ENCODE data around the gene TPPP.

The TPPP gene

GRCh38 chr5:668283-668995, 24.7 kb downstream of the TPPP start:
- Histone ChIP-seq H3K4me3 (no peak overlapping the region), H3K27ac (no peak overlapping the region)

GRCh38 chr5:666816-667498, 26.2 kb downstream of the TPPP start:
- H3K27ac ChIP-seq = no peak overlapping the region
- H3K4me3 ChIP-seq = no peak overlapping the region

- Histone ChIP-seq H3K27ac (no peak overlapping the region), H3K4me3 (no peak overlapping the region)
These were observed 27.0 kb downstream of the TPPP start for GRCh38 chr5:665956-666711.

GRCh38 chr5:665541-665955, 27.6 kb downstream of the TPPP start:
- H3K4me3 ChIP-seq = no peak overlapping the region
- no peak overlapping the region for H3K27ac ChIP-seq

GRCh38 chr5:664994-665360, 28.2 kb downstream of the TPPP start:
- Histone ChIP-seq H3K4me3 (no peak overlapping the region), H3K27ac (no peak overlapping the region)

GRCh38 chr5:664343-664993, 28.7 kb downstream of the TPPP start:
- H3K27ac ChIP-seq = no peak overlapping the region
- H3K4me3 ChIP-seq = no peak overlapping the region

- Histone ChIP-seq H3K27ac (no peak overlapping the region), H3K4me3 (no peak overlapping the region)
These were observed 29.5 kb downstream of the TPPP start for GRCh38 chr5:663436-664342.

GRCh38 chr5:662751-663435, 30.3 kb downstream of the TPPP start:
- no peak overlapping the region for H3K4me3 ChIP-seq
- H3K27ac ChIP-seq = no peak overlapping the region

- no peak overlapping the region for H3K4me3 ChIP-seq
- H3K27ac ChIP-seq = no peak overlapping the region
These were observed 31.0 kb downstream of the TPPP start for GRCh38 chr5:661891-662750.

GRCh38 chr5:660491-661030, 32.6 kb downstream of the TPPP start:
- Histone ChIP-seq H3K4me3 (no peak overlapping the region), H3K27ac (no peak overlapping the region)

- Histone ChIP-seq H3K27ac (no peak overlapping the region), H3K4me3 (no peak overlapping the region)
These were observed 33.5 kb downstream of the TPPP start for GRCh38 chr5:659496-660263.

- no peak overlapping the region for H3K4me3 ChIP-seq
- H3K27ac ChIP-seq = no peak overlapping the region
These were observed 35.0 kb downstream of the TPPP start for GRCh38 chr5:658103-658502.

GRCh38 chr5:657570-657969, 35.6 kb downstream of the TPPP start:
- no peak overlapping the region for H3K4me3 ChIP-seq
- no peak overlapping the region for H3K27ac ChIP-seq

- no peak overlapping the region for H3K27ac ChIP-seq
- H3K4me3 ChIP-seq = no peak overlapping the region
These were observed 37.7 kb downstream of the TPPP start for GRCh38 chr5:655406-655805.

GRCh38 chr5:654071-654778, 38.9 kb downstream of the TPPP start:
- Histone ChIP-seq H3K4me3 (no peak overlapping the region), H3K27ac (no peak overlapping the region)

GRCh38 chr5:652773-653350, 40.3 kb downstream of the TPPP start:
- Histone ChIP-seq H3K4me3 (no peak overlapping the region), H3K27ac (no peak overlapping the region)
